Thoracic aorta (tissue), 2 donors: ENCODE measurements around the gene PILRB. TPM values are rescaled to one million over a fixed set of nuclear protein-coding genes. Genes with fewer than 3 reads are reported as not detected.

ENCODE experiments used
- ATAC-seq: fragments of 150-250 bp; one replicate; pipeline ENCODE4 v1.8.0; 2017; ENCODE audit warnings: low read depth; ENCODE audit not compliant: insufficient number of reproducible peaks, low FRiP score
- DNase-seq: peaks from one replicate; pipeline ENCODE4 v3.0.0-alpha.2; 2020; ENCODE audit warnings: low spot score
- H3K27ac ChIP-seq, 2 donors: fragments of 200-600 bp; sonication (generic); 1 replicate in 1 of 2; 2 replicates in 1 of 2; pipeline ENCODE4 v1.5.1; 2016; ENCODE audit warnings: mild to moderate bottlenecking in 2 of 2, moderate library complexity in 2 of 2
- H3K27me3 ChIP-seq: fragments of 200-600 bp; sonication (generic); replicated peaks from 2 replicates; pipeline ENCODE4 v1.6.0; 2016; ENCODE audit warnings: mild to moderate bottlenecking; ENCODE audit not compliant: insufficient read depth
- H3K36me3 ChIP-seq: fragments of 200-600 bp; sonication (generic); one replicate; pipeline ENCODE4 v1.5.1; 2016
- H3K4me1 ChIP-seq, 2 donors: fragments of 200-600 bp; sonication (generic); 1 replicate in 1 of 2; 2 replicates in 1 of 2; pipeline versions ENCODE4 v1.5.1 to v1.6.0; 2016; ENCODE audit warnings: low read depth in 2 of 2, mild to moderate bottlenecking in 1 of 2; ENCODE audit not compliant: control insufficient read depth in 1 of 2
- H3K4me3 ChIP-seq: fragments of 200-600 bp; sonication (generic); 2 replicates; pipeline ENCODE4 v1.5.1; 2016; ENCODE audit warnings: mild to moderate bottlenecking
- H3K9me3 ChIP-seq: fragments of 200-600 bp; sonication (generic); 2 replicates; pipeline ENCODE4 v1.5.1; 2016
- CTCF ChIP-seq: fragments of 200-600 bp; sonication (generic); IDR thresholded peaks from one replicate; pipeline ENCODE4 v1.5.1; 2019; ENCODE audit warnings: antibody characterized with exemption
- total RNA-seq, 2 donors: library from RNA; depleted of rRNA; stranded (reverse); fragments of >200 nt; gene quantifications; one replicate each; pipeline versions ENCODE4 v1.1.0 to v1.2.3, GENCODE V29; 2016

The PILRB gene
- total RNA-seq, 2 donors from 2014 or later, result 88.4 to 100 TPM

DNA sequence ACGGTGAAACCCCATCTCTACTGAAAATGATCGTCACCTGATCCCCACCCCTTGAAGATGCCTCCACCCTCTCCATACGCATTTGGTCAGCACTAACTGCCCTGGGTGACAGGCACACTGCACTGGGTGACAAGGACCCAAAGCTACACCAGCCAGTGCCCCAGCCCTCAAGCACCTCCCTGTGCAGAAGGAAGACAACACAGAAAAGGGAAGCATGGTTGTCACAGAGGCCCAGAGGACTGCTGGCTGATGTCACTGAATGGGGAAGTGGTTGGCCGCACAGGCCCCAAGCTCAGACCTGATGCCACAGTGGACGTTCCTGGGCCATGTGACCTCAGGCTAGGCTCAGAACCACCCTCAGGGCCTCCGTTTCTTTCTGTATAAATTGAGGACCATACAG lies 11.2 kb downstream of the PILRB start:
- TF ChIP-seq CTCF, result no peak
- H3K9me3 ChIP-seq, result no peaks in the 10 kb centered on the region
- H3K4me3 ChIP-seq, result no peak overlapping the region
- H3K36me3 ChIP-seq, result peaks cover 7% of the 10 kb centered on the region
- ATAC-seq, result no peak
- no peak for DNase-seq
- no peaks in the 10 kb centered on the region for H3K27me3 ChIP-seq
- no peaks in the 10 kb centered on the region for H3K4me1 ChIP-seq
- peak overlapping the region in 1 of 2 donors; percentile 37 for H3K27ac ChIP-seq

- ATAC-seq (no peak), DNase-seq (no peak)
- peak overlapping the region in 1 of 2 donors; percentile 37 for H3K27ac ChIP-seq
- H3K4me3 ChIP-seq, result no peak overlapping the region
- H3K27me3 ChIP-seq, result no peaks in the 10 kb centered on the region
- TF ChIP-seq CTCF, result no peak
- H3K9me3 ChIP-seq, result no peaks in the 10 kb centered on the region
- H3K36me3 ChIP-seq, result peaks cover 7% of the 10 kb centered on the region
- H3K4me1 ChIP-seq, result no peaks in the 10 kb centered on the region
Observed at GRCh38 chr7:100370303-100370702, 12.4 kb downstream of the PILRB start.

DNA sequence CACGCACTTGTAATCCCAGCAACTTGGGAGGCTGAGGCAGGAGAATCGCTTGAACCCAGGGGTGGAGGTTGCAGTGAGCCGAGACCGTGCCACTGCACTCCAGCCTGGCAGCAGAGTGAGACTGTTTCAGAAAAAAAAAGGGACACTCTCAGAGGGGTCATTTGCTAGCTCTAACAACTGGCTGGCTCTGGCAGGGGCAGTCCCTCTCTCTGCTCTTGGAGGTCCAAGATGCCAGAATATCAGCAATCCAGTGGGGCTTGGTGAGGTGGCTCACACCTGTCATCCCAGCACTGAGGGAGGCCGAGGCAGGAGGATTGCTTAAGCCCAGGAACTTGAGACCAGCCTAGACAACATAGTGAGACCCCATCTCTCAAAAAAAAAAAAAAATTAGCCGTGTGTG lies 12.8 kb downstream of the PILRB start:
- TF ChIP-seq CTCF, result no peak
- Histone ChIP-seq H3K9me3 (no peaks in the 10 kb centered on the region), H3K27ac (no peak overlapping the region), H3K4me1 (no peaks in the 10 kb centered on the region), H3K4me3 (no peak overlapping the region), H3K36me3 (peaks cover 7% of the 10 kb centered on the region), H3K27me3 (no peaks in the 10 kb centered on the region)
- no peak for DNase-seq
- no peak for ATAC-seq

GRCh38 chr7:100371561-100372171 lies 13.7 kb downstream of the PILRB start:
- ATAC-seq (no peak), DNase-seq (no peak)
- no peak for TF ChIP-seq CTCF
- Histone ChIP-seq H3K36me3 (peaks cover 7% of the 10 kb centered on the region), H3K4me1 (no peaks in the 10 kb centered on the region), H3K27me3 (no peaks in the 10 kb centered on the region), H3K4me3 (no peak overlapping the region), H3K27ac (no peak overlapping the region), H3K9me3 (no peaks in the 10 kb centered on the region)

DNA sequence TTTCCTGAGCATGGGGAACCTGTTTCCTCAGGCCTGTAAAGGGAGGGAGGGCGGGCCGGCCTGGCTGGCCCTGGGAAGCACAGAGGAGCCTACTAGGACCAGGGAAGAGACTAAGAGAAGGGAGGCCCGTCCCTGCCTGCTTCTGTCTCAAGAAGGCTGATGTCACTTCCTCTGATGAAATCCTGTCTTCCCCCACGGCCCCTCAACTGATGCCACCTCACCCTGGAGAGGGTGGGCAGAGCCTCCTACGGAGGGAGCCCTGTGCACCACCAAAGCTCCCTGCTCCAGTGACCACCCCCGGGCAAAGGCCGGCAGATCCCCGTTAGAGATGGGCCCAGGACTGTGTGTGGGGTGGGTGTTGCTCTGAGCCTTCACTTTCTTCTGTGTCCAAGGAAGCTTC lies 14.3 kb downstream of the PILRB start:
- no peak for TF ChIP-seq CTCF
- H3K4me1 ChIP-seq, result no peaks in the 10 kb centered on the region
- H3K36me3 ChIP-seq, result peaks cover 7% of the 10 kb centered on the region
- H3K27ac ChIP-seq, result peak overlapping the region in 1 of 2 donors; percentile 52
- DNase-seq (no peak), ATAC-seq (no peak)
- no peaks in the 10 kb centered on the region for H3K27me3 ChIP-seq
- H3K9me3 ChIP-seq, result no peaks in the 10 kb centered on the region
- H3K4me3 ChIP-seq, result no peak overlapping the region
